GM12864 (cell line): ENCODE measurements around the gene KRTAP22-2.

Source experiments
- DNase-seq: peaks from one replicate; pipeline ENCODE4 v3.0.0-alpha.2; 2011; ENCODE audit warnings: low read depth
- H3K4me3 ChIP-seq: 2 replicates; pipeline ENCODE4 v1.5.1; 2011; ENCODE audit warnings: mild to moderate bottlenecking, low read depth, low read length, control low read depth
- CTCF ChIP-seq: IDR thresholded peaks from 2 replicates; pipeline ENCODE4 v1.5.1; 2011; ENCODE audit warnings: low read depth, mild to moderate bottlenecking, moderate library complexity, low read length, control low read depth, inconsistent platforms; ENCODE audit errors: missing control alignments

KRTAP22-2 gene

GRCh38 chr21:30567617-30568016, 22.6 kb downstream of the KRTAP22-2 start:
- no peak for DNase-seq
- no peak for TF ChIP-seq CTCF
- no peak overlapping the region for H3K4me3 ChIP-seq

- no peak for TF ChIP-seq CTCF
- DNase-seq = no peak
- H3K4me3 ChIP-seq = no peak overlapping the region
Observed at GRCh38 chr21:30563630-30564029, 26.6 kb downstream of the KRTAP22-2 start.

DNA sequence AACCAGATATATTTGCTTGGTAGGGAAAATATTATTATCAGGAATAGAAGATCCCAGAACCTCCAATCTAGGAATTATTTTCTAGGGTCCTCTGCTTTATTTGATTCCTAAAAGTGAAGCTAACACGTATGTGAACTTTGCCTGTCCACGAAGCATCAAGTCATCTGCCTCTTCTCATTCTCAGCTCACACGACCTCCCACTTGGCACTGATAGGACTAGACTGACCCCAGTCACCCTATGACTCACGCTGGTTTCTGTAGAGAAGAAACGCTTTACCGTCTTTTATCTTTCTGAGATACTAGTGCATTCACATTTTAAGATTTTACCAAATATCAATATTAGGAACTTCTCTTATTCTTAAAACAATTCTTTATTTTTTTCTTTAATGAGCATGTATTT, 27.1 kb downstream of the KRTAP22-2 start:
- no peak overlapping the region for H3K4me3 ChIP-seq
- DNase-seq = no peak
- no peak for TF ChIP-seq CTCF

- TF ChIP-seq CTCF = no peak
- H3K4me3 ChIP-seq = no peak overlapping the region
- no peak for DNase-seq
Observed at GRCh38 chr21:30561957-30562356, 28.2 kb downstream of the KRTAP22-2 start.

DNA sequence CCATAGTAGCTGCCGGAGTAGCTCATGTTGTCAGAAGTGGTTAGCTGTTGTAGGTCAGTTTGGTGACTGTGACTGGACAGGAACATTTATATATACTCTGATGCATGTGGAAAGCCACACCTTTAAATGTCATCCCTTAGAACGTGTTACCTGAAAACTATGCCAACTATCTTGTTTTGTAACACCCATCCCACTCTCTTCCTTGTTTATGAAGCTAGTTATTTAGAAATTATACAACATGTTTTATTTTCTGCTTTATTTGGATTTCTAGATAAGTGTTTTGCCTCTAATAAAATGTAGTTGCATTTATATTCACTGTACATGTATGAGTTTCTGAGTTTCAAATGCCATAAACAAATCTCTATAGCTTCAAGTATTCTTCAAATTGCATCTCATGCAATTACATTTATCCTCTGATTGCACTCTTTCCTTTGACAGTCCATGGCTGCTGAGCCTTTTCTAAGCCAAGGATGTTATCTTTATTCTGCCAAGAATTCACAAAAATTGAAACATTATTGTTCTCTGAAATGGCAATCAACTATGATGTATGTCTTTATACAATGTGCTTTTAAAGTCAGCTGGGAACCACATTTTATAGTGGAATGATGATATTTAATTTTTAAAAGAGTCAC, 28.8 kb downstream of the KRTAP22-2 start, which contains the start of gene KRTAP19-7:
Gene KRTAP19-7 (minus strand): TSS at position 51 of the 632 bp plus-strand sequence. CDS start 25 bp downstream, at position 26.
- no peak for TF ChIP-seq CTCF
- no peak within 1 kb of the TSS for H3K4me3 ChIP-seq
- DNase-seq = no peak

- H3K4me3 ChIP-seq = no peak overlapping the region
- DNase-seq = no peak
- no peak for TF ChIP-seq CTCF
Observed at GRCh38 chr21:30555095-30555494, 35.1 kb downstream of the KRTAP22-2 start.

DNA sequence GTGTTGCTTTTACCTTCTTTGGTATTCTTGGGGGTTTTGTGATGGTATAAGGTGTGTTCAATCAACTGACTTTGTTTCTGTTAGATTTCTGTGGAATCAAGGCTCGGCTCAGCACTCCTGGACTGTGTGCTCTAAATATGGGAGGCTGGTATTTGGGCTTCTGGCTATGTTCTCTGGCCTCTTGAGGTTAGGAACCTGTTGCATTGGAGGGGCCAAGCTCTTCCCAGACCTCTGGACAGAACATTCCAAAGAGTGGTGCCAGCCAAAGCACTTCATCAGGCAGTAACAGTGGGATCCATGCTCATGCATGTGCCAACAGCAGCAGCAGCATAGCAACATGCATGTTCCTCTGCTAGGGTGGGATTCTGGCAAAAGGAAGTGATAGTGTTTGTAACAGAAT, 37.4 kb downstream of the KRTAP22-2 start:
- no peak for DNase-seq
- TF ChIP-seq CTCF = no peak
- no peak overlapping the region for H3K4me3 ChIP-seq
